ENCODE results near the gene EFCAB11. TPM values are rescaled to one million over a fixed set of nuclear protein-coding genes. Genes with fewer than 3 reads are reported as not detected.
"Not testable (repeated sequence)": the region's sequence is repeated elsewhere in the genome, so short reads cannot be mapped to it uniquely, and the experiment has no call there.

The EFCAB11 gene
- polyA plus RNA-seq, 3 donors, result 2.0 to 4.3 (median 2.1) TPM

- Histone ChIP-seq H3K9me3 (replicated peaks in 1 of 2; ENCODE audit: control insufficient read depth in 1 of 2, insufficient read depth in 1 of 2, low read length in 2 of 2) (peaks cover 9 to 19% of the 10 kb centered on the region in 2 donors), H3K27me3 (ENCODE audit: control insufficient read depth in 2 of 2, insufficient read depth in 2 of 2, low read length in 2 of 2) (no peaks in the 10 kb centered on the region), H3K9ac (ENCODE audit: insufficient read depth, low read length, poor library complexity, severe bottlenecking) (no peak overlapping the region), H3K27ac (ENCODE audit: low read depth in 1 of 2, low read length in 2 of 2) (no peak overlapping the region), H3K4me3 (replicated peaks in 1 of 3; ENCODE audit: low read depth in 2 of 3, low read length in 3 of 3) (no peak overlapping the region), H3K36me3 (replicated peaks in 1 of 2; ENCODE audit: control insufficient read depth in 1 of 2, insufficient read depth in 2 of 2, low read length in 2 of 2) (no peaks in the 10 kb centered on the region), H3K4me2 (replicated peaks; ENCODE audit: extremely low read depth, low read length, poor library complexity, severe bottlenecking) (no peak overlapping the region), H2AFZ (ENCODE audit: insufficient read depth, low read depth, low read length, poor library complexity, severe bottlenecking) (no peak overlapping the region), H3K4me1 (ENCODE audit: control insufficient read depth in 1 of 2, insufficient read depth in 2 of 2, low read length in 2 of 2) (no peaks in the 10 kb centered on the region), H3K79me2 (ENCODE audit: insufficient read depth, low read length) (no peaks in the 10 kb centered on the region), H4K20me1 (ENCODE audit: insufficient read depth, low read length) (no peaks in the 10 kb centered on the region)
- H3K4me3 Mint-ChIP-seq, result no peak overlapping the region
- DNase-seq, result no peak
- WGBS (ENCODE audit: insufficient coverage), result 90% methylated on average over 3 of the region's 6 CpGs
- H3K27me3 Mint-ChIP-seq (ENCODE audit: low read depth in 3 of 3), result no peaks in the 10 kb centered on the region
- intact Hi-C loops (cut with micrococcal nuclease), result no loop called here
- no peaks in the 10 kb centered on the region for H3K36me3 Mint-ChIP-seq
- H3K27ac Mint-ChIP-seq, result no peak overlapping the region
- H3K4me1 Mint-ChIP-seq, result no peaks in the 10 kb centered on the region
- H3K9me3 Mint-ChIP-seq, result peaks cover 5 to 14% (median 12%) of the 10 kb centered on the region in 7 donors
- TF ChIP-seq CTCF (IDR thresholded peaks at IDR 0.05), result no peak
These were observed 61.6 kb downstream of the EFCAB11 start for GRCh38 chr14:89892953-89893352.

- intact Hi-C loops (cut with micrococcal nuclease), result not testable (repeated sequence)
These were observed 62.8 kb downstream of the EFCAB11 start for GRCh38 chr14:89891721-89892120.

More at GRCh38 chr14:89891721-89892120, 62.8 kb downstream of the EFCAB11 start:
- H3K9me3 ChIP-seq (replicated peaks in 1 of 2; ENCODE audit: control insufficient read depth in 1 of 2, insufficient read depth in 1 of 2, low read length in 2 of 2), result peaks cover 9 to 19% of the 10 kb centered on the region in 2 donors
- 92% methylated on average over 21 of the region's 35 CpGs for WGBS (ENCODE audit: insufficient coverage)
- not testable (repeated sequence) for H3K27me3 ChIP-seq (ENCODE audit: control insufficient read depth in 2 of 2, insufficient read depth in 2 of 2, low read length in 2 of 2); H3K27me3 Mint-ChIP-seq (ENCODE audit: low read depth in 3 of 3); H3K27ac ChIP-seq (ENCODE audit: low read depth in 1 of 2, low read length in 2 of 2); H3K4me3 Mint-ChIP-seq; H3K9ac ChIP-seq (ENCODE audit: insufficient read depth, low read length, poor library complexity, severe bottlenecking); H3K4me1 Mint-ChIP-seq; DNase-seq; H3K4me1 ChIP-seq (ENCODE audit: control insufficient read depth in 1 of 2, insufficient read depth in 2 of 2, low read length in 2 of 2); H3K36me3 Mint-ChIP-seq; H2AFZ ChIP-seq (ENCODE audit: insufficient read depth, low read depth, low read length, poor library complexity, severe bottlenecking); H3K36me3 ChIP-seq (replicated peaks in 1 of 2; ENCODE audit: control insufficient read depth in 1 of 2, insufficient read depth in 2 of 2, low read length in 2 of 2); H3K27ac Mint-ChIP-seq; H4K20me1 ChIP-seq (ENCODE audit: insufficient read depth, low read length); H3K79me2 ChIP-seq (ENCODE audit: insufficient read depth, low read length); H3K4me3 ChIP-seq (replicated peaks in 1 of 3; ENCODE audit: low read depth in 2 of 3, low read length in 3 of 3); H3K4me2 ChIP-seq (replicated peaks; ENCODE audit: extremely low read depth, low read length, poor library complexity, severe bottlenecking)
- peaks cover 5 to 14% (median 12%) of the 10 kb centered on the region in 7 donors for H3K9me3 Mint-ChIP-seq
